HG03354 (cell line): Measurements from ENCODE around the gene MRPS2.
"Not testable (repeated sequence)": the region's sequence is repeated elsewhere in the genome, so short reads cannot be mapped to it uniquely, and the experiment has no call there.

Experiments used
- ATAC-seq: cut with Tn5 transposase; IDR thresholded peaks from one replicate; pipeline ENCODE4 v1.9.1; 2021; ENCODE audit warnings: mild to moderate bottlenecking; ENCODE audit not compliant: unreplicated experiment, poor library complexity, severe bottlenecking

Gene MRPS2

GRCh38 chr9:135513351-135513846 lies 12.9 kb downstream of the MRPS2 start:
- no peak for ATAC-seq

GRCh38 chr9:135513906-135514305 lies 13.4 kb downstream of the MRPS2 start:
- ATAC-seq, result not testable (repeated sequence)

- ATAC-seq, result no peak
Observed at GRCh38 chr9:135514342-135515082, 14.0 kb downstream of the MRPS2 start.

DNA sequence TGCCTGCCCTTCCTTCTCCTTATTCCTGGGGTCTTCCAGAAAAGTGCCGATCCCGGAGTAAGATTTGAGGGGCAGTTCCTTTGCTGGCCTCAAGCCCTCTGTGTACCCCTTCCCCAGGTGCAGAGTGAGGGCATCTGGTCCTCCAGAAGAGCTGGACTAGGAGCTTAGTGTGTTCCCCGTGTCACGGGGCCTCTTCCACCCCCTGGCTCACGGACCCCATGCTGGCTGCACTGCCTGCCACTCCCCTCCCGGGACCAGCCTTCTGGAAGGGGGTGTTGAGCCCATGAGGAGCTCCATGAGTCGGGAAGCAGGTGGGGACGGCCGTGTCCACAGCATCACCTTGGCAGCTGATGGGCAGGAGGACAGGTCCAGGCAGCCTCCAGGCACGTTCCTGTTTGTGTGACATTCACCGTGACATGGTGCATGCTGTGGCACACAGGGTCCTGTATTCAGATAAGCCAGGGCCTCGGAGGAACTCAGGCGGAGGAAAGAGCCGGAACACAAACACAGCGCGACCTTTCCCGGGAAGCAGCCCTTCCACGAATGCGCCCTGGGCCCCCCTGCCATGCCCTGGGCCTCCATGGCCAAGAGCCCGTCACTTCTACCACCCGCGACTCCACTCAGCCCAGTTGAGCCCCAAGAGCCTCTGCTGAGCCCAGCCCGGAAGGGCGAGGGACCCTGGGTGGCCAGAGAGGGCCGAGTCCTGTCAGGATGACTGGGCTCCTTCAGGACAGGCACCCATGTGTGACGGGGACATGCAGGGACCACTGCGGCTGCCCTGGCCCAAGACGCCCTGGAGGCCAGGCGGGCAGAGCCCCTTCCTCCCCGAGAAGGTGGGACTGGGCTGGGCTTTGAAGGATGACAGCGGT lies 14.8 kb downstream of the MRPS2 start:
- no peak for ATAC-seq

- no peak for ATAC-seq
Observed at GRCh38 chr9:135516132-135516860, 15.8 kb downstream of the MRPS2 start.

DNA sequence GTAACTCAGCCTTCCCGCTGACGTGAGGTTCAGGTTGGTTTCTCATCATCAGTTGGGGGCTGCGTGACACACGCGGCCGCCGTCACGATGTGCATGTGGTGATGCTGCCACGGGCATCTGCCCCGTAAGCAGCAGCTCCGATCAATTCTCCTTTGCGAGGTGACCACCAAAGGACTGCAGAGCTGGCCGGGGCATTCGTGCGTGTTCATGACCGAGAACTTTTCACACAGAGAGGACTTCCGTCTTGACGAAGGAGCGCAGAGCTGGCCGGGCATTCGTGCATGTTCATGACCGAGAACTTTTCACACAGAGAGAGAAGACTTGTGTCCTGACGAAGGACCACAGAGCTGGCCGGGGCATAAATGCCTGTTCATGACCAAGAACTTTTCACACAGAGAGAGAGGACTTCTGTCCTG lies 16.9 kb downstream of the MRPS2 start:
- no peak for ATAC-seq

DNA sequence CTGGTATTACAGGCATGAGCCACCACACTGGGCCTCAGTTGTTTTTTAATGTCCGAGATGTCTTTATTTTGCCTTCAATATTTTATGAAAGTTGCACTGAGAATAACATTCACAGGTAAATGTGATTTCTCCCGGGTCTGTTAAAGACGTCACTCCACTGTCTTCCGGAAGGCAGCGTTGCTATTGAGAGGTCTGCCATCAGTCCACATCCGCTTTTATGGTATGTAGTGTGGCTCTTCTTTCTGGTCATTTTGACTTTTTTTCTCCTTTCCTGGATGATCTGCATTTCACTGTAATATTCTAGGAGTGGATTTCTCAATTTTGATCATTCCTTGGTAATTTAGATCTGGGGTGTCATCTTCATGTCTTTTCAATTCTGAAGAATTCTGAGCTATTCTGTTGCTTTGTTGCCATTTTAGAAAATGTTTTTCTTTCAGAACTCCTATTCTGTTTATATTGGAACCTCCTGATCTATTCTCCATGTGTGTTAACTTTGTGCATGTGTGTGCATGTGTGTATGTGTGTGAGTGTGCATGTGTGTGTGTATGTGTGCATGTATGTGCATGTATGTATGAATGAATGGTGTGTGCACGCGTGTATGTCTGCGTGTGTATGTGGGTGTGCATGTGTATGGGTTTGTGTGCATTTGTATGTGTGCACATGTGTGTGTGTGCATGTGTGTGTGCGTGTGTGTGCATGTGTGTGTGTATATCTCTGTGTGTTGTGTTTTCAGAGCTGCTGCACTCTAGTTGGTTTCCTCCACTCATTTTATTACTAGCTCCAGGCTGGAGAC lies 18.9 kb downstream of the MRPS2 start:
- no peak for ATAC-seq

- no peak for ATAC-seq
Observed at GRCh38 chr9:135520916-135521607, 20.6 kb downstream of the MRPS2 start, which contains the start of gene LCN1. Gene LCN1 (plus strand): TSS chr9:135521440. CDS start chr9:135521498, 58 bp downstream.

DNA sequence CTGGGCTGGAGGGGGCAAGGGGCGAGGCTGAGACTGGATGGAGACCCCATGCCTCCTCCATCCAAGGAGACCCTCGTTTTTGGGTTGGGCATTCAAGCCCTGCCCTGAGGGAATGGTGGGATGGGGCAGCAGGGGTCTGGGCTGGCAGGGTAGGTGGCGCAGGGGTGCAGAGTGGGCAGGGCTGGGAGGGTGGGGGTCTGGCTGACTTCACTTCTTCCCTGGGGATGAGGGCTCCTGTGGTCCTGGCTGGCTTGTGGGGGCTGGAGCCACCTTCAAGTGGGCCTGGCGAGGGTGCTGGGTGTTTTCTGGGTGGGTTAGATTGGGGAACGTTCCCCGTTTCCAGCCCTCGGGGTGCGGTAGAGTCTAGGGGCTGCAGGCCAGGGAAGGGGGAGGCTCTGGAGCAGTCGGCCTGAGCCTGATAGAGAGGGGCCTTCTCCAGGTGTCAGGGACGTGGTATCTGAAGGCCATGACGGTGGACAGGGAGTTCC lies 21.2 kb downstream of the MRPS2 start:
- no peak for ATAC-seq

DNA sequence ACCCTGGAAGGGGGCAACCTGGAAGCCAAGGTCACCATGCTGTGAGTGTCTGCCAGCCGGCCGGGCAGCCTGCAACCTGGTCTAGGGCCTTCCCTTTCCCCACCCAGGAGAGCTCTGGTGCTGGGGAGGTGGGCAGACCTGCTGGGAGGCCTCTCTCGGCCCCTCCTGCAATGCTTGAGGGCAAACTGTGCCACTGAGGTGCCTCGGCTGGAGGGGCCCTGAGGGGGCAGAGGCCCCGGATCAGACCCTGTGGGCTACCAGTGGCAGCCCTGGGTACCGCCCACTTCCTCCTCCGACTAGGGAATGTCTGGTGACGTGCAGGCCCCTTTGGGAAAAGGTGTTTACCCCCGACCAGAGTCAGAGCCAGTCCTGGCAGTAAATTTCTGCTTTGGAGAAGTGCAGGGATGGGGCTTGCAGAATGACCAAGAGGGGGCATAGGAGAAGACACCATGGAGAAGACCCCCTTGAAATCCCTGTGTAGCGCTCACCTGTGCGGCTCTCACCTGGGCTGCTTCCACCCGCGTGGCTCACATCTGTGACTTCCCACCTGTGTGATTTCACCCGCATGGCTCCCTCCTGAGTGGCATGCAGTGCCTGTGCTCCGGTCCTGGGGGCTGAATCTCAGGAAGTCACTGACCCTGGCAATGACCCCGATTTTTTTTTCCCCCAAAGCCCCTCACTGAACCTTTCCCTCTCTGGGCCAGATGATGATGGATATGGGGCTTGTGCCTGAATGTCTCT lies 21.8 kb downstream of the MRPS2 start:
- no peak for ATAC-seq

- no peak for ATAC-seq
Observed at GRCh38 chr9:135522931-135523330, 22.4 kb downstream of the MRPS2 start.

DNA sequence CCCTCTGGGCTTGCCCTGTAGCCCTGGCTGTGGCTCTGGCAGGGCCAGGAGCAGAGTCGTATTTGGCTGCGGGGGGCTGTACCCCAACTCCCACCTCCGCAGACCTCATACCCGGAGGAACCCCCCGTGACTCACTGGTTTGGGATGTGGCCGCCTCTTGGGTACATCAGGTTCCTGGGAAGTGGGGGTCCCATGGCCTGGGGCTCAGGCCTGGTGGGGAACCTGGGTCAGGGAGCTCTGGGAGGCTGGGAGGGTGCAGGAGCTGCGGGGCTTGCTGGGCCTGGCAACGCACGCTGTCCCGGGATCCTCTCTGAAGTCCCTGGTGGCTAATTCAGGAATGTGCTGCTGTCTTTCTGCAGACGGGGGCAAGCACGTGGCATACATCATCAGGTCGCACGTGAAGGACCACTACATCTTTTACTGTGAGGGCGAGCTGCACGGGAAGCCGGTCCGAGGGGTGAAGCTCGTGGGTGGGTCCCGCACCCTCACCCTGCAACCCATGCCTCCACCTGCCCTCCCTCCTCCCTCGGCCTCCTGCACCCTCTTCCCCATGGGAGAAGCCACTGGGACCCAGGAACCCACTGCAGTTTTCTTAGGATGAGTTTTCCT lies 23.1 kb downstream of the MRPS2 start:
- ATAC-seq, result no peak

DNA sequence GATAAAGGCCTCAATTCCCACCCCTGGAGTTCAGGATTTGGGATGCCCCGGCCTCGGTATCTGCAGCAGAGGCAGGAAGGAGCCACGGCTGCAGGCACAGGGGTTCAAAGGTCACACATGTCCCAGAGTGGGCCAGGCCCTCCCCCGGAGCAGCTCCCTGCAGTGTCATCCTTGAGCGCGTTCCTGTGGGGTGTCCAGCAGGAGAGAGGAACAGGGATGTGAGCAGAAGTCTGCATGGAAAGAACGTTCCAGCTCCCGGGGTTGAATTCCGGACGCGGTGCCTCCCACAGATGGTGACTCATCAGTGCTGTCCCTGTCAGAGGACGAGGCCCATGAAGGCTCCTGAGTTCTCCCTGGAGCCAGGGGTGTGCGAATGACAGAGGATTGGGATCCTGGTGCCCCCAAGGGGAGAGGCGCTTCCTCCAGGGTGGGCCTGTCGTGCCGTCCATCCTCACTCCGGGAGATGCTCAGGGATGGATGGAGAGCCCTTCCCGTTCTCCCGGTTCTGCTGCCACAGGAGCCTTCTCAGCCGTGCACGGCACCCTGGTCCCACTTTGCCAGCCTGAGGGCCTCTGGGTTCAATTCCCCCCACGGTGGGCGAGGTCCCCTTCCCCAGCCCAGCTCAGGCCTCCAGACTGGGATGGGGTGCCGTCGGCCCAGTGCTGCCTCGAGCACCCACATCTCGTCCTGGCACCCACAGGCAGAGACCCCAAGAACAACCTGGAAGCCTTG lies 23.8 kb downstream of the MRPS2 start:
- no peak for ATAC-seq

DNA sequence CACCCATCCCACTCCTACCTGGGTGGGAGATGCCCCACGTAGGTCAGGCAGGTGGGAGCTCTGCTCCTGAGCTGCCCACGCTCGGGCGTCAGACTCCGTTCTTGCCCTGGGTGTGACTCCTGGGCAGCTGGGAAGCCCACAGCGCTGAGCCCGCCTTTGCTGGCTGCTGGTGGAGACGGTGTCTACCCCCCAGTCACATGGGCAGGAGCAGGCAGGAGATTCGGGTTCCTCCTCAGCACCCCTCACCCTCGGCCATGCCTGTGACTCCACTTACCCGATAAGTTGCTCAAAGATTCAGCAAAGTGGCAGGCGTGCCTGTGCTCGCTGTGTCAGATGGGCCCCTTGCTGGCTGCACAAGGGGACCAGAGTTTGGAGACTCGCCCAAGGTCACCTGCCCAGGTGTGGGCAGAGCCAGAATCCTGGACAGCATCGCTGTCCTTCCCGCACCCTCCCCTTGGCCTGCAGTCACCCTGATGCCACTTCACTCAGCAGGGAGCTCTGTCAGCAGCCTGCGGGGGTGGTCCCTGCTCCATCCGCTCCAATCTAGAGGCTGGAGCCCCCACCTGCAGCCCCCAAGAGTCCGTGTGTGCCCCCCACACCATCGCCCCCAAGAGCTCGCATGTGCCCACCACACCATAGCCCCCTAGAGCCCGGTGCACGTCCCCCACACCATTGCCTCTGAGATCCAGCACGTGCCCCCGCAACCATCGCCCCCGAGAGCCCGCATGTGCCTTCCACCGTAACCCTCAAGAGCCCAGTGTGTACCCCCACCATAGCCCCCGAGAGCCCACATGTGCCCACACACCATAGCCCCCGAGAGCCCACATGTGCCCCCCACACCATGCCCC lies 25.0 kb downstream of the MRPS2 start:
- ATAC-seq, result no peak

DNA sequence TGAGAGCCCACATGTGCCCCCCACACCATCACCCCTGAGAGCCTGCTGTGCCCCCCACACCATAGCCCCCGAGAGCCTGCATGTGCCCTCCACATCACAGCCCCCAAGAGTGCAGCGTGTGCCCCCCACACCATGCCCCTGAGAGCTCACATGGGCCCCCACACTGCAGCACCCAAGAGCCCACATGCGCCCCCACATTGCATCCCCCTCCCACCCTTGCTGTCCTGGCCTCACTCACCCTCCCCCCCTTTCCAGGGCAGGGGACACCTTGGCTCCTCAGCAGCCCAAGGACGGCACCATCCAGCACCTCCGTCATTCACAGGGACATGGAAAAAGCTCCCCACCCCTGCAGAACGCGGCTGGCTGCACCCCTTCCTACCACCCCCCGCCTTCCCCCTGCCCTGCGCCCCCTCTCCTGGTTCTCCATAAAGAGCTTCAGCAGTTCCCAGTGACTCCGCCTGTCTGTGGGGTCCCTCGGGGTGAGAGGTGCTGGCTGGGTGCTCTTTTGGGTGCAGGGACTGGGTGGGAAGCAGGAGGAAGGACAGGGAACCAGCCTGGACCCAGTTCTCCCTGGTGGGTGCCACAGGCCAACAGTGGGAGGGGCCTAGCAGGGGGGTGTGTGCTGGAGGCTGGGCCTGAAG lies 25.7 kb downstream of the MRPS2 start:
- no peak for ATAC-seq
